ENCODE results near the gene AKR1B1. TPM values are rescaled to one million over a fixed set of nuclear protein-coding genes. Genes with fewer than 3 reads are reported as not detected.

The AKR1B1 gene
- total RNA-seq, 1 experiment from 2014 or later, result 135 TPM

DNA sequence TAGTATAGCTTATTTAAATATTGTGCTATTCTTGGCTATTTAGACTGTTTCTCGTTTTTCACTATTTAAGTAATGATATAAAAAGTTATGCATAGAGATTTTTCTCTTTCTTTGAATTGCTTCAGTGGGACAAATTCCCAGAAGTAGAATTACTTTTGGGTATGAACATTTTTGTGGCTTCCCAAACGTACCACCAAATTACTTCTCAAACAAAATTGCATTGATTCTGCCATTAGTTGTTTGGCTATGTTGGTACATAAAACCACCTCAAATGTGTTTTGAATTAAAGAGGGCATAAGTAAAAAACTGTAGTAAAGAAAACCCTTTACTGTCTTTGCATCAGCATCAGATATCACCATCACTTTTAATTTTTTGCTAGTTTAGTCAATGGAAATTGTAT, 31.0 kb downstream of the AKR1B1 start (continued):
- TF ChIP-seq HMGXB4 (CRISPR knock-in tag; IDR thresholded peaks at IDR 0.05) (no peak), CBFB (CRISPR knock-in tag; IDR thresholded peaks at IDR 0.05; ENCODE audit: low read depth) (no peak), IRF2 (CRISPR knock-in tag; IDR thresholded peaks at IDR 0.05; ENCODE audit: borderline replicate concordance, low read depth) (no peak), ZNF396 (CRISPR knock-in tag; IDR thresholded peaks at IDR 0.05; ENCODE audit: borderline replicate concordance) (no peak), NFYB (CRISPR knock-in tag; conservative IDR thresholded peaks at IDR 0.05; ENCODE audit: low read depth) (no peak), RELA (CRISPR knock-in tag; IDR thresholded peaks at IDR 0.05; ENCODE audit: borderline replicate concordance) (no peak), ERG (CRISPR knock-in tag; IDR thresholded peaks at IDR 0.05) (no peak), SMAD4 (CRISPR knock-in tag; IDR thresholded peaks at IDR 0.05) (no peak), ZNF263 (CRISPR knock-in tag; IDR thresholded peaks at IDR 0.05; ENCODE audit: low read depth) (no peak), CREM (CRISPR knock-in tag; IDR thresholded peaks at IDR 0.05) (no peak), USF2 (CRISPR knock-in tag; IDR thresholded peaks at IDR 0.05) (no peak)
- TF ChIP-seq, protein P1, sequence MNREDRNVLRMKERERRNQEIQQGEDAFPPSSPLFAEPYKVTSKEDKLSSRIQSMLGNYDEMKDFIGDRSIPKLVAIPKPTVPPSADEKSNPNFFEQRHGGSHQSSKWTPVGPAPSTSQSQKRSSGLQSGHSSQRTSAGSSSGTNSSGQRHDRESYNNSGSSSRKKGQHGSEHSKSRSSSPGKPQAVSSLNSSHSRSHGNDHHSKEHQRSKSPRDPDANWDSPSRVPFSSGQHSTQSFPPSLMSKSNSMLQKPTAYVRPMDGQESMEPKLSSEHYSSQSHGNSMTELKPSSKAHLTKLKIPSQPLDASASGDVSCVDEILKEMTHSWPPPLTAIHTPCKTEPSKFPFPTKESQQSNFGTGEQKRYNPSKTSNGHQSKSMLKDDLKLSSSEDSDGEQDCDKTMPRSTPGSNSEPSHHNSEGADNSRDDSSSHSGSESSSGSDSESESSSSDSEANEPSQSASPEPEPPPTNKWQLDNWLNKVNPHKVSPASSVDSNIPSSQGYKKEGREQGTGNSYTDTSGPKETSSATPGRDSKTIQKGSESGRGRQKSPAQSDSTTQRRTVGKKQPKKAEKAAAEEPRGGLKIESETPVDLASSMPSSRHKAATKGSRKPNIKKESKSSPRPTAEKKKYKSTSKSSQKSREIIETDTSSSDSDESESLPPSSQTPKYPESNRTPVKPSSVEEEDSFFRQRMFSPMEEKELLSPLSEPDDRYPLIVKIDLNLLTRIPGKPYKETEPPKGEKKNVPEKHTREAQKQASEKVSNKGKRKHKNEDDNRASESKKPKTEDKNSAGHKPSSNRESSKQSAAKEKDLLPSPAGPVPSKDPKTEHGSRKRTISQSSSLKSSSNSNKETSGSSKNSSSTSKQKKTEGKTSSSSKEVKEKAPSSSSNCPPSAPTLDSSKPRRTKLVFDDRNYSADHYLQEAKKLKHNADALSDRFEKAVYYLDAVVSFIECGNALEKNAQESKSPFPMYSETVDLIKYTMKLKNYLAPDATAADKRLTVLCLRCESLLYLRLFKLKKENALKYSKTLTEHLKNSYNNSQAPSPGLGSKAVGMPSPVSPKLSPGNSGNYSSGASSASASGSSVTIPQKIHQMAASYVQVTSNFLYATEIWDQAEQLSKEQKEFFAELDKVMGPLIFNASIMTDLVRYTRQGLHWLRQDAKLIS (CRISPR knock-in tag; IDR thresholded peaks at IDR 0.05; ENCODE audit: borderline replicate concordance), result no peak

DNA sequence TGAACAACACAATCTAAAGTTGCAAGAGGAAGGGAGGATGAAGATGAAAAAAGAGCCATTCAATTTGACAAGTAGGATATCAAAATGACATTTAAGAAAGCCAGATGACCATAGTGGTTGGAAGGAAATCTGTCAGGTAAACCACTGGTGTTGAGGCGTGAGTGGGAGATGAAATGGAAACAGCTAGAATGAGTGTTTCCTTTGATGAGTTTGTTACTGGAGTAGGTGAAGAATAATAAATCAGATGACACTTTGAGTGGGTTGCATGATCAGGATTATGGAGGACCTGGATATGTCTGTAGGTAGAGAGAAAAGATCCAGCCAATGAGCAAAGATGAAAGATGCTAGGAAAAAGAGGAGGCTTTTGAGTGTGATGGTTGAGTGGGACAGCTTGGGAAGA, 33.1 kb downstream of the AKR1B1 start:
- H3K36me3 Mint-ChIP-seq, result no peaks in the 10 kb centered on the region
- CTCF ChIA-PET, result no interaction called here
- POLR2A ChIA-PET, result no interaction called here
- TF ChIP-seq, protein P2, sequence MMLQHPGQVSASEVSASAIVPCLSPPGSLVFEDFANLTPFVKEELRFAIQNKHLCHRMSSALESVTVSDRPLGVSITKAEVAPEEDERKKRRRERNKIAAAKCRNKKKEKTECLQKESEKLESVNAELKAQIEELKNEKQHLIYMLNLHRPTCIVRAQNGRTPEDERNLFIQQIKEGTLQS (CRISPR knock-in tag; conservative IDR thresholded peaks at IDR 0.05), result no peak
- no peak for TF ChIP-seq ZNF512 (CRISPR knock-in tag; IDR thresholded peaks at IDR 0.05; ENCODE audit: borderline replicate concordance)
- no peak for TF ChIP-seq OVOL2 (CRISPR knock-in tag; IDR thresholded peaks at IDR 0.05; ENCODE audit: borderline replicate concordance)
- no peak for TF ChIP-seq ZNF671 (CRISPR knock-in tag; IDR thresholded peaks at IDR 0.05)
- no peak for TF ChIP-seq JUN (CRISPR knock-in tag; IDR thresholded peaks at IDR 0.05)
- TF ChIP-seq NFYB (CRISPR knock-in tag; conservative IDR thresholded peaks at IDR 0.05; ENCODE audit: low read depth), result no peak
- TF ChIP-seq SOX15 (CRISPR knock-in tag; IDR thresholded peaks at IDR 0.05), result no peak
- no peak for TF ChIP-seq ELF4 (CRISPR knock-in tag; IDR thresholded peaks at IDR 0.05; ENCODE audit: low read depth)
- TF ChIP-seq MYBL2 (CRISPR knock-in tag; IDR thresholded peaks at IDR 0.05), result no peak
- TF ChIP-seq TP53 (CRISPR knock-in tag; IDR thresholded peaks at IDR 0.05), result no peak
- no peak for TF ChIP-seq CREB1 (CRISPR knock-in tag; IDR thresholded peaks at IDR 0.05)
- no peak for TF ChIP-seq NR1H2 (CRISPR knock-in tag; IDR thresholded peaks at IDR 0.05)
- TF ChIP-seq PREB (CRISPR knock-in tag; IDR thresholded peaks at IDR 0.05; ENCODE audit: borderline replicate concordance), result no peak
- TF ChIP-seq MLX (CRISPR knock-in tag; IDR thresholded peaks at IDR 0.05), result no peak

More for the DNA sequence above, 33.1 kb downstream of the AKR1B1 start:
- peaks cover 6% of the 10 kb centered on the region for H3K4me1 Mint-ChIP-seq
- ATAC-seq (no peak), DNase-seq (ENCODE audit: low spot score) (no peak)
- H3K27me3 Mint-ChIP-seq (ENCODE audit: low read depth), result no peaks in the 10 kb centered on the region
- peaks cover 6% of the 10 kb centered on the region; the same call in 1 of the 2 replicates for H3K9me3 Mint-ChIP-seq
- H3K4me3 Mint-ChIP-seq, result no peak overlapping the region
- no peak overlapping the region for H3K27ac Mint-ChIP-seq
